SK-N-SH (cell line): ENCODE data around the gene ZMIZ1. TPM values are rescaled to one million over a fixed set of nuclear protein-coding genes. Genes with fewer than 3 reads are reported as not detected.

Experiments used
- CTCF ChIA-PET: fragments of 300-600, 350-600 bp; formaldehyde crosslinking; extraction: SDS; loops from one replicate; lab custom pipeline; 2021; lab: Yijun Ruan, JAX
- POLR2A ChIA-PET: fragments of 350-600 bp; sonication (Branson Sonifier 250); formaldehyde crosslinking; extraction: SDS; loops from one replicate; lab custom pipeline; 2020; ENCODE audit warnings: antibody characterized with exemption, inconsistent platforms; lab: Yijun Ruan, JAX
- DNase-seq: peaks from one replicate; pipeline ENCODE4 v3.0.0; 2012
- H2AFZ ChIP-seq: fragments of 200-600 bp; sonication (generic); 2 replicates; pipeline ENCODE4 v1.8.1; 2016; ENCODE audit warnings: antibody characterized with exemption, mild to moderate bottlenecking, low read depth
- H3F3A ChIP-seq: fragments of 200-600 bp; sonication (generic); replicated peaks from 2 replicates; pipeline ENCODE3; 2016; ENCODE audit warnings: antibody characterized with exemption, mild to moderate bottlenecking; ENCODE audit not compliant: insufficient read depth
- H3K27ac ChIP-seq, 2 experiments: fragments of 200-500 bp in 1 of 2; fragments of 200-600 bp in 1 of 2; sonication (Bioruptor generic) in 1 of 2; sonication (generic), shearing (Covaris generic) in 1 of 2; 2 replicates each; pipeline versions ENCODE4 v1.5.1 to v1.6.1; 2014 to 2016; ENCODE audit warnings: low read depth in 2 of 2, inconsistent platforms in 1 of 2, low read length in 1 of 2, mild to moderate bottlenecking in 1 of 2, mixed read lengths in 1 of 2
- H3K27me3 ChIP-seq: fragments of 200-600 bp; sonication (generic), shearing (Covaris generic); 2 replicates; pipeline ENCODE4 v1.6.1; 2016; ENCODE audit warnings: mixed run types; ENCODE audit not compliant: insufficient read depth
- H3K36me3 ChIP-seq, 2 experiments: fragments of 200-500 bp in 1 of 2; fragments of 200-600 bp in 1 of 2; sonication (Bioruptor generic) in 1 of 2; sonication (generic) in 1 of 2; replicated peaks in 1 of 2; 2 replicates each; pipeline versions ENCODE3 to v1.5.1; 2014 to 2016; ENCODE audit warnings: low read length in 1 of 2, mild to moderate bottlenecking in 1 of 2; ENCODE audit not compliant: insufficient read depth in 2 of 2, control insufficient read depth in 1 of 2
- H3K4me1 ChIP-seq, 2 experiments: fragments of 200-500 bp in 1 of 2; fragments of 200-600 bp in 1 of 2; sonication (Bioruptor generic) in 1 of 2; sonication (generic), shearing (Covaris generic) in 1 of 2; 2 replicates each; pipeline versions ENCODE4 v1.5.1 to v1.6.1; 2014 to 2016; ENCODE audit warnings: low read depth in 1 of 2, low read length in 1 of 2, mixed run types in 1 of 2; ENCODE audit not compliant: insufficient read depth in 2 of 2, control insufficient read depth in 1 of 2
- H3K4me2 ChIP-seq: fragments of 200-600 bp; sonication (generic), shearing (Covaris generic); 2 replicates; pipeline ENCODE4 v1.6.1; 2017; ENCODE audit warnings: mixed run types
- H3K4me3 ChIP-seq, 2 experiments: fragments of 200-500 bp in 1 of 2; fragments of 200-600 bp in 1 of 2; sonication (Bioruptor generic) in 1 of 2; sonication (generic), shearing (Covaris generic) in 1 of 2; 2 replicates each; pipeline versions ENCODE4 v1.5.1 to v1.8.1; 2014 to 2016; ENCODE audit warnings: low read depth in 2 of 2, inconsistent platforms in 1 of 2, low read length in 1 of 2, mild to moderate bottlenecking in 1 of 2, mixed read lengths in 1 of 2, moderate library complexity in 1 of 2
- H3K79me2 ChIP-seq: fragments of 200-600 bp; sonication (generic); 2 replicates; pipeline ENCODE4 v1.8.1; 2017; ENCODE audit warnings: mild to moderate bottlenecking; ENCODE audit not compliant: insufficient read depth
- H3K9ac ChIP-seq: fragments of 200-600 bp; sonication (generic); 2 replicates; pipeline ENCODE4 v1.6.1; 2017; ENCODE audit warnings: mixed run types
- H3K9me2 ChIP-seq: fragments of 200-600 bp; sonication (generic); 2 replicates; pipeline ENCODE4 v1.6.1; 2017; ENCODE audit warnings: mixed run types
- H3K9me3 ChIP-seq: fragments of 200-600 bp; sonication (generic); 2 replicates; pipeline ENCODE4 v1.6.1; 2017; ENCODE audit warnings: mixed run types, mild to moderate bottlenecking, moderate library complexity
- H4K20me1 ChIP-seq: fragments of 200-600 bp; sonication (generic); 2 replicates; pipeline ENCODE4 v1.6.1; 2017; ENCODE audit warnings: mild to moderate bottlenecking, mixed run types; ENCODE audit not compliant: insufficient read depth
- FOXJ3 ChIP-seq: sonication (generic); formaldehyde crosslinking; IDR thresholded peaks from 2 replicates; pipeline ENCODE4 v1.5.1; 2020; ENCODE audit warnings: mild to moderate bottlenecking, missing genetic modification reagents
- JUND ChIP-seq: IDR thresholded peaks from 2 replicates; pipeline ENCODE4 v1.4.0; 2012
- MXI1 ChIP-seq: IDR thresholded peaks from 2 replicates; pipeline ENCODE4 v1.6.1; 2012; ENCODE audit warnings: mild to moderate bottlenecking, low read depth, low read length, improper control_type of control experiment
- POLR2AphosphoS5 ChIP-seq: IDR thresholded peaks from 2 replicates; pipeline ENCODE4 v1.6.1; 2012; ENCODE audit warnings: low read depth, low read length
- TEAD4 ChIP-seq: IDR thresholded peaks from 2 replicates; pipeline ENCODE4 v1.4.0; 2012; ENCODE audit warnings: mild to moderate bottlenecking, borderline replicate concordance; ENCODE audit not compliant: insufficient read depth
- USF2 ChIP-seq: fragments of 150-350 bp; IDR thresholded peaks from 2 replicates; pipeline ENCODE4 v1.6.1; 2017; ENCODE audit warnings: antibody characterized with exemption, low read length, low read depth, borderline replicate concordance
- WGBS: methylation state at CpG from one replicate; pipeline ENCODE4 v1.1.6; 2017; ENCODE audit warnings: low lambda C conversion rate; 5-methylcytosine and 5-hydroxymethylcytosine counted together
- polyA plus RNA-seq, 3 experiments: library from polyadenylated mRNA; depleted of rRNA; stranded (reverse); fragments of >200 nt; gene quantifications; 2 replicates each; pipeline ENCODE4 v1.2.3, GENCODE V29; 2012
- TF ChIP-seq, protein P1 (sequence below): IDR thresholded peaks from 2 replicates; pipeline ENCODE4 v1.4.0; 2012; ENCODE audit warnings: low read depth, borderline replicate concordance

The ZMIZ1 gene
- polyA plus RNA-seq, 1 of the 3 experiments (the other 2 are of a cell fraction) = 23.5 TPM

GRCh38 chr10:79285315-79286197 is 216.8 kb downstream of the ZMIZ1 start:
- CTCF ChIA-PET = interaction anchor here (1.0 to 1.7 kb wide), 2 partner anchors 7 to 55 kb away, joined by 4 read pairs; no protein-coding TSS in a partner anchor
- H4K20me1 ChIP-seq = peaks cover 69% of the 10 kb centered on the region
- peaks cover 9 to 70% of the 10 kb centered on the region in 2 experiments; a peak in 3 of 4 replicates for H3K4me1 ChIP-seq
- H3K4me3 ChIP-seq = no peak overlapping the region
- 89% methylated on average over 13 of the region's 13 CpGs for WGBS
- DNase-seq = no peak
- H2AFZ ChIP-seq = no peak overlapping the region
- H3K27me3 ChIP-seq = no peaks in the 10 kb centered on the region
- POLR2A ChIA-PET = interaction anchor here (0.8 to 1.0 kb wide), 2 partner anchors 21 to 43 kb away, joined by 3 read pairs; no protein-coding TSS in a partner anchor
- no peaks in the 10 kb centered on the region for H3K9me2 ChIP-seq
- H3K36me3 ChIP-seq = peaks cover 35 to 55% of the 10 kb centered on the region in 2 experiments
- peaks cover 9% of the 10 kb centered on the region for H3F3A ChIP-seq
- H3K9me3 ChIP-seq = no peaks in the 10 kb centered on the region
- H3K9ac ChIP-seq = no peak overlapping the region
- H3K4me2 ChIP-seq = no peak overlapping the region
- H3K27ac ChIP-seq = peak overlapping the region in 1 of 2 experiments; percentile 86; a peak in 2 of 4 replicates
- H3K79me2 ChIP-seq = peaks cover 39% of the 10 kb centered on the region; the same call in 1 of the 2 replicates
- TF ChIP-seq JUND = no peak
- no peak for TF ChIP-seq USF2
- TF ChIP-seq, protein P1, sequence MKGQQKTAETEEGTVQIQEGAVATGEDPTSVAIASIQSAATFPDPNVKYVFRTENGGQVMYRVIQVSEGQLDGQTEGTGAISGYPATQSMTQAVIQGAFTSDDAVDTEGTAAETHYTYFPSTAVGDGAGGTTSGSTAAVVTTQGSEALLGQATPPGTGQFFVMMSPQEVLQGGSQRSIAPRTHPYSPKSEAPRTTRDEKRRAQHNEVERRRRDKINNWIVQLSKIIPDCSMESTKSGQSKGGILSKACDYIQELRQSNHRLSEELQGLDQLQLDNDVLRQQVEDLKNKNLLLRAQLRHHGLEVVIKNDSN = no peak
- no peak for TF ChIP-seq TEAD4

GRCh38 chr10:79286318-79286951 is 217.7 kb downstream of the ZMIZ1 start:
- Histone ChIP-seq H4K20me1 (peaks cover 60% of the 10 kb centered on the region), H3K36me3 (peaks cover 39 to 64% of the 10 kb centered on the region in 2 experiments)

More at GRCh38 chr10:79286318-79286951, 217.7 kb downstream of the ZMIZ1 start:
- H3K9me2 ChIP-seq = no peaks in the 10 kb centered on the region
- H3F3A ChIP-seq = peaks cover 6% of the 10 kb centered on the region
- POLR2A ChIA-PET = interaction anchor here (0.6 to 2.4 kb wide), 5 partner anchors 17 to 66 kb away, joined by 3 to 5 read pairs (median 3); no protein-coding TSS in a partner anchor
- no peak overlapping the region for H3K9ac ChIP-seq
- peak overlapping the region in 1 of 2 experiments; percentile 86; a peak in 2 of 4 replicates for H3K27ac ChIP-seq
- H3K4me1 ChIP-seq = peaks cover 9 to 62% of the 10 kb centered on the region in 2 experiments; a peak in 3 of 4 replicates
- 74% methylated on average over 8 of the region's 23 CpGs for WGBS
- H3K4me2 ChIP-seq = no peak overlapping the region
- peak; percentile 77 for DNase-seq
- peaks cover 36% of the 10 kb centered on the region; the same call in 1 of the 2 replicates for H3K79me2 ChIP-seq
- H2AFZ ChIP-seq = no peak overlapping the region
- CTCF ChIA-PET = interaction anchor here (1.6 kb wide), 1 partner anchor 61 kb away, joined by 3 read pairs; no protein-coding TSS in a partner anchor
- TF ChIP-seq POLR2AphosphoS5 (no peak), MXI1 (peak; percentile 79), FOXJ3 (CRISPR knock-in tag) (peak; percentile 55; the same call in 1 of the 2 replicates)
- no peaks in the 10 kb centered on the region for H3K9me3 ChIP-seq
- H3K27me3 ChIP-seq = no peaks in the 10 kb centered on the region
- no peak overlapping the region for H3K4me3 ChIP-seq
